Ecto neural progenitor cell (in vitro differentiated cells): ENCODE results near the gene SUGP2.
"Not testable (repeated sequence)": the region's sequence is repeated elsewhere in the genome, so short reads cannot be mapped to it uniquely, and the experiment has no call there.

Experiments used
- DNase-seq: peaks from one replicate; pipeline ENCODE4 v3.0.0-alpha.2; 2018; ENCODE audit warnings: low spot score

Gene SUGP2

DNA sequence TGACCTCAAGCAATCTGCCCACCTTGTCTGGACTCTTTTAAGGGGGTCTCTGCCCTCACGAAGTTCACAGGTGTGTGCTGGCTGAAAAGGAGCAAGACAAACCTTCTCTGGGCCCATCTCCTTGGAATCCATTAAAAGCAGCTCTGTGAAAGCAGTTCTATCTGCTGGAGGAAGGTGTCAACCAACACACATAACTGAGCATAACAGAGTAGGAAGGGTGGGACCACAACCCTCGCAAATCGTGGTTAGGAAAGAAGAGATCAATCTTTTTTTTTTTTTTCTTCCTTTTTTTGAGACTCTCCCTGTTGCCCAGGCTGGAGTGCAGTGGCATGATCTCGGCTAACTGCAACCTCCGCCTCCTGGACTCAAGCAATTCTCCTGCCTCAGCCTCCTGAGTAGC is 1.4 kb downstream of the SUGP2 start:
- no peak for DNase-seq

DNA sequence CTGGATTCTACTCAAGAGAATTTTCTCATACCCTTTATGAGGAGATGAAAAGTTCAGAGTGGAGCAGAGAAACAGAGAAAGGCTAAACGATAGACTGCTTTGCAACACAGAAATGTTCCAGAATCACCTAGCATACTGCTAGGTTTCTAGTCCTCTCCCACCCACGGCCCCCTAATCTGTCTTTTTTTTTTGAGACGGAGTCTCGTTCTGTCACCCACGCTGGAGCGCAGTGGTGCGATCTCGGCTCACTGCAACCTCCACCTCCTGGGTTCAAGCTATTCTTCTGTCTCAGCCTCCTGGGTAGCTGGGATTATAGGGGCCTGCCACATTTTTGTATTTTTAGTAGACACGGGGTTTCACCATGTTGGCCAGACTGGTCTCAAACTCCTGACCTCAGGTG is 4.8 kb downstream of the SUGP2 start:
- no peak for DNase-seq

DNA sequence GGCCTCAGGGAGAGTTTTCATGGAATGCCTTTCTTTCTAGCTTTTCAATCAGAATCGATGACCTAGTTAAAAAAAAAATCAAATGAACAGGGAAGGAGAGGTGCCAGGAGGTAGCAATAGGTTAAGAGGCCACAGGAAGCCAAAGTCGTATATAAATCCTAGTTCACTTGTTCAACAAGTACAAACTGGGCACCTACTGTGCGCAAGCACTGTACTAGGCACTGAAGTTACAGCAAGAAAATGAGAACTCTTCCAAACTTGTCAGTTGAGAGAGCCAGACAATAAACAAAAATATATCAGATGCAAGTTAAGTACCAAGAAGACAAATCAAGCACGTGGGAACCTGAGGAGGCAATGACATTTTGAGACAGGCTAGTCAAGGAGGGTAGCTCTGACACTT is 6.1 kb downstream of the SUGP2 start:
- DNase-seq = no peak

DNA sequence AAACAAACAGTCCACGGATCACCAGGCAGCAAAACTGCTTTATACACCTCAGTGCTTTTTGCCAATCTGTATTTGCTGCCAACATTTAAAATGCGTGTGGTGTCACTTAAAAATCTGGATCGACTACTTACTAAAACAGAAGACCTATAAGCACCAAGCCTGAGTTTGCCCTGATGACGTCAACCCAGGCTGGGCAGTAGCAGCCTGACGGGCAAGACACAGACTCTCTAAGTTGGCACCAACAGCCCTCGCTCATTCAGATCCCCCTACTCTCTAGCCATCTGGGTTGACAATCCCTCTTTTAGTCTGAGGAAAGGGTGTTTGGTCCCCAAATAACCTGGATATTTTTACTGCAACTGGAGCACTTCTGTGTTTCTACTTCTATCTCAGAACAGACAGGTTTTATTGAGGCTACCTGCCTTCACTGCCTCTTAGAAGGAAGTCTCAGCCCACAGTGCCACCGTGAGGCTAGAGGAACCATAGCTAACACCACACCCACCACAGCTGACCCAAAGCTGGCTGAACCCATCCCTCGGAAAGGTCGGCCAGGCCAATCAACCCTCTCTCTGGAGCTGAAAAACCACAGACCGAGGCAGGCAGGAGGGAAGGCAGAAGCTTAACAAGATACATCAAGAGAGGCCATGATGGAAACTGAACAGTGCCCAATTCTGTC is 6.9 kb downstream of the SUGP2 start:
- no peak for DNase-seq

DNA sequence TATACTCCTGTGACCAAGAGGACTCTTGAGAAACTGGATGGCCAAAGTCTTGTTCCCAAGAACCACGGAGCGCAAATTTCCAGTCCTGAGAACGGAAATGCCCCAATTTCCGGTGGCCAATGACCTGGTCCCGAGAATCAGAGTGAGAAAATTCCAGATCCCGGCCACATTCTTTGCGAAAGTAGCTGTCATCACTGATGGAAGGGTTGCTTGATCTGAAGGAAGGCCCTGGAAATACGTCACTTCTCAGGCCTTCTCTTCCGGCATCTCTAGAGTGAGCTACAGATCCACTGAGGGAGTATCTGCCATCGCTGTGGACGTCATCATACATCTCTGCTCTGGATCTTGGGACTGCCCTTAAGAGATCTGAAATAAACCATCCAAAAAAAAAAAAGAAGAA is 7.5 kb downstream of the SUGP2 start:
- no peak for DNase-seq

DNA sequence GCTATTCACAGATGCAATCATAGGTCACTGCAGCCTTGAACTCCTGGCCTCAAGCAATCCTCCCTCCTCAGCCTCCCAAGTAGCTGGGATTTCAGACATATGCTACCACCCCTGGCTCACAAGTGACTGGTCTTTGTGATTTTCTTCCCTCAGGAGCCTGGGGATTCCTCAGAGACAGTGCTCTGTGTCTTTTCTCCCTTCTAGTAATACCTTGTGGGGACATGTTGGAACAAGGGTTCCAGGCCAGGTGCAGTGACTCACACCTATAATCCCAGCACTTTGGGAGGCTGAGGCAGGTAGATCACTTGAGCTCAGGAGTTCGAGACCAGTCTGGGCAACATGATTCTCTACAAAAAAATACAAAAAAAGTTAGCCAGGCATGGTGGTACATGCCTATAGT is 9.9 kb downstream of the SUGP2 start:
- not testable (repeated sequence) for DNase-seq

DNA sequence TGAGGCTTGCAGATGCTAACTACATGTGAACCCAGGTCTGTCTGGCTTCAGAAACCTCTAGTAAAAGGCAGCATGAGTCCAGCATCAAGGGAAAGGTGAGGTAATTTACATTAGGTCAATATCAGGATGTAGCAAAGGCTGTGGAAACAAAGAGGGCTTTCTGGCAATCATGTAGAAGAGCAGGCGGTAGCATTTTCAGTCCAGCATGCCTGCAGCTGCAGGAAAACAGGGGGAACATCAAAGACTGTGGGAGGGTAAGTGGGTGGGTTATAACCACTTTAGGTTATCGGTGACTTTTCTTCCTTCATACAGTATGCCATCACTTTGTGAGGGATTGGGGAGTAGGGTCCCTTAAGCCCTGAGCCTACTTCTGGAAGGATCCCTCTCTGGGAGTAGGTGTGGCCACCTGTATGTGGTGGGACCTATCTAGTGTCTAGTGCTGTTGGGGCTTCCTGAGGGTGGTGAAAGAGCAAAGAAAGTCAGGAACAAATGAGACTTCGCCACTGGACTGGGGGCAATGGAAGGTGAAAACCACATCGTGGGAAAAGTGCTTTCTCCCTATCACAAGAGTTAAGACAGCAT is 10.8 kb downstream of the SUGP2 start:
- no peak for DNase-seq

DNA sequence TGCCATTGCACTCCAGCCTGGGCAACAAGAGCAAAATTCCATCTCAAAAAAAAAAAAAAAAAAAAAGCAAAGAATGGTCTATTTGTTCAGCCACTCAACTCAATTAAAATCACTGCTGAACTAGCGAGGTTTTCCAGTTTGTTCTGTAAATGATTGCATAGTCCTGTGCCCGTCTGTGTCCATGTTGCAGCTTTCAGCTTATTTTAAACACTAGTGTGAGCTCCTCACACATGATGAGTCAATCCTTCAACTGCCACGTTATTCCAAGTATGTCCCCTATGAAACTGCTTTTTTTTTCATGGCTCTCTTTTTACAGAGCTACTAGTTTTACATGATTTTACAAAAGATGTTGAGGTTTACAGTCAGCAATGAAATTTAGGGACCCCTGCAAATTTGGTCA is 12.2 kb downstream of the SUGP2 start:
- DNase-seq = no peak

DNA sequence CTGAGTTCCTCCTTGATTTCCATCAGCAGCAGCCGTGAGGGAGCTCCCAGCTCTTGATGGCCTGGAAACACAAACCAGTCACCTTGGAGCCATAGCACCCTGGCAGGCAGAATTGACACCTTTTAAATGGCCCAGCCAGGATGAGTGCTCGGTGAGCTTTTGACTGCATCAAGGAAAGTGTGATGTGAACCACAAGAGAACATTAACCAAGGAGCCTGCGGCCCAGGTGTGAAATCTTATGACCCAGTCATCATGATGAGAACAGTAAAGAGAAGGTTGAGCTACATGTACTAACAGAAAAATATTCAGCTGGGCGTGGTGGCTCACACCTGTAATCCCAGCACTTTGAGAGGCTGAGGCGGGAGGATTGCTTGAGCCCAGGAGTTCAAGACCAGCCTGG is 22.8 kb downstream of the SUGP2 start:
- DNase-seq = no peak

DNA sequence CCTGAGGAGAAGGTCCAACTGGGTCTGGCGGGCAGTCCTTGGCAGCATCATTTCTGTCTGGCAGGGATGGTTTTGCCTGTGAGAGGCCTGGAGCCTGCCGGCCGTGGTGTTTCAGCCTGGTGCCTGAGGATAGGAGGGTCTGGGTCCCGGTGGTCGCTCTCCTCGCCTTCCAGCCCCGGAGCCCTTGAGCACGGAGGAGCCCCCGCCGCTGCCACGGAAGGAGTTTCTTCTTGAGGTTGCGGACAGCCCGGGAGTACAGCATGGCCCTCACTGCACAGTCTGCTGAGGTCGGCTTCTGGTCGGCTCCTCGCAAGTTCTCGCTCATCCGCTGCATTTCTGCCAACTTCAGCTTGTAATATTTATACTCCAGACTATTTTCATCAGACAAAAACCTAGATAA is 23.4 kb downstream of the SUGP2 start:
- DNase-seq = no peak

DNA sequence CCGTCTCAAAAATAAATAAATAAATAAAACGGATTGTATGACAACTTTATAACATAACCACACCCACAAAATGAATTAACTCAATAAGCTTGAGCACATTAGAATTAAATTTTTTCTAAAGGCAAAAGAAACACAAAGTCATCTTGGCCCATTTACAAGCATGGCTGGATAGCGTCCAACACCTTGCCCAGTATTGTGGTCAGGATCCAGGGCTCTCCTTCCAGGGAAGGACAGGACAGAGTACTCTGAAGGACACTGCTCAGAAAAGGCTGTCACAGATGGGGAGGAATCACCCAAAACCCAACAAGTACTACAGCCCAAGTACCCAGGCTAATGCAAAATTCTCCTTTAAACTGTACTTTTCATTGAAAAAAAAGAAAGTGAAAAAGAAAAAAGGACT is 27.1 kb downstream of the SUGP2 start:
- no peak for DNase-seq

DNA sequence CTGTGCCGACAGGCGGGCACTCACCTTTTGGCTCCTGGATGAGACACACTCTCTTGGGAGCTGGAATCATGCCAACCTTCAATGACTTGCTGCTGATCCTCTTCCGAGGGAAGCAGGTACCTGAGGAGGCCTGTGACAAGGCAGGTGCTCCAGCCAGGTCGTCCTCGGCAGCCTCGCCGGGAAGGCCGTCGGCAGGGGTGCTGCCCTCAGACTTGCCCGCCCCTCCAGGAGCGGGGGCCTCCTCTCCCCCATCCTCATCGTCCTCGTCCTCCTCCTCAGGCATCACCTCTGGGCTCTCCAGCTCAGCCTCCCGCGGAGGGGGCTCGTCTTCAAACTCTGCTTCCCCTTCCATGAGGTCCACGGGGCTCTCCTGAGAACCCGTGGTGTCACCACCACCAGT is 29.2 kb downstream of the SUGP2 start:
- DNase-seq = no peak

DNA sequence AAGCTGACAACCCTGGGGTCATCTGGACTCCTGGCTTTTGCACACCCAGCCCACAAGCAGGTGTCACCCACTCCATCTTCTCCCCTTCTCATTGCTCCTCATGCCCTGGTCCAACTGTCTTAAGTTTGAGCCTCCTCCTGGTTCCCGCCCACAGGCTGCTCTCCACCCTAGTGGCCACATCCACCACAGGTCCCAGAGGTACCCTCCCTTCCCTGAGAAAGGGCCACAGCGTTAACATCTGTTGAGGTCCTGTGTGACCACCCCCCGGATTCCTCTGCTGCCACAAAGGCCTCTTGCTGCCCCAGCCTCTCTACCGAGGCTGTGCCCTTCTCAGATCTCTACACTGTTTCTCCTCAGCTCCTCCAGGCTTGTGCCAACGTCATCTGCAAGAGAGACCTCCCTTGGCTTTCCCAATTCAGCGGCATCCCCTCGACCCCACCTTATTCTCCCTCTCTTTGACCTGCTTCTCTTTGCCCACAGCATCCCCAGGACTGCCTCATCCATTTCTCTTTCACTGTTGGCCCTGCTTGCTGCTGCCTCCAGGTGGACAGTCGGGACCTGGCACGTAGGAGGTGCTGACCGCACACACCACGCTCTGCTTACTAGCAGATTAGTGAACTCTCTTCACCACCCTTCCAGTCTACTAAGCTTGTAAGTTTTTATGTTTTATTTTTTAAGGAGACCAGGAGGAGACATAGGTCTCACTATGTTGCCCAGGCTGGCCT is 33.3 kb downstream of the SUGP2 start:
- DNase-seq = no peak

DNA sequence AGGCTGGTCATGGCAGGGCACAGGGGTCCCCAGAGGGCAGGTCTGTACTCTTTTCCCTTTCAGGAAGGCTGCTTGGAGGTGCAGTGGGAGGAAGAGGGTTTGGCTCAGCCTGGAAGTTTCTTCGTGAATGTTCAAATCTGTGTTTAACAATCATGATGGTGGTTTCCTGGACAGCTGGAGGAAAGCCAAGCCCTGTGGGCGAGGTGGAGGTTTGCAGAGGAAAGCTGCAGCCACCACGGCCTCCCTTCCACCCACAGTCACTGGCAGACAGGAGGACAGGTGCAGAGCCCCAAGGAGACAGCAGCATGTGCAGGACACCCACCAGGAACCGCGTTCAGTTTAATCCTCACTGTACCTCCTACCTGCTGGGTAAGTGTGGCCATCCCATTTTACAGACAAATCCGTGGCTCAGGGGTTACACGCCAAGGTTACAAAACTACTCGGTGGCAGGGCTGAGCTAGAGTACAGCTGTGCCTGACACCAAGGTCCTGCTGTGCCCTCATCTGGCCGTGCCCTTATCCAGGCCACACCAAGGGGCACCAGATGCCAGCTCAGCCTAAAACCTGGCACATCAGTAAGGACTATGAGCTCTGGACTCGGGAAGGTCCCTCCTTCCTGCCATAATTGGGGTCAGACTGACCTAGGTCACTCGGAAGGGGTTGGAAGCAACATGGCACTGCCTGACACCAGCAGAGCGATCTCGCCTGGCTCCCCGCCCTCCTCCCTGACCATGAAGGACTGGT is 34.1 kb downstream of the SUGP2 start:
- no peak for DNase-seq

DNA sequence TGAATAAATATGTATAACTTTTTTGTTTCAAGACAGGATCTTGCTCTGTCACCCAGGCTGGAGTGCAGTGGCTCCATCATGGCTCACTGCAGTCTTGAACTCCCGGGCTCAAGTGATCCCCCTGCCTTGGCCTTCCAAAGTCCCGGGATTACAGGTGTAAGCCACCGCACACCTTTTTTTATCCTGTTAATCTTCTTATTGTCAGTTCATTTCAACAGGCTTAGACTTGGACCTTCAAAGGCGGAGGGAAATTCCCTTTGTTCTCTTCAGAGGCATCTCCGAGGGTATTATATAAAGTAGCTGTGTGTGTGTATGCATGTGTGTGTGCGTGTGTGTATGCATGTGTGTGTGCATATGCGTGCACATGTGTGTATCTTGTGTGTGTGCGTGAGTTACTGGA is 35.0 kb downstream of the SUGP2 start:
- no peak for DNase-seq

DNA sequence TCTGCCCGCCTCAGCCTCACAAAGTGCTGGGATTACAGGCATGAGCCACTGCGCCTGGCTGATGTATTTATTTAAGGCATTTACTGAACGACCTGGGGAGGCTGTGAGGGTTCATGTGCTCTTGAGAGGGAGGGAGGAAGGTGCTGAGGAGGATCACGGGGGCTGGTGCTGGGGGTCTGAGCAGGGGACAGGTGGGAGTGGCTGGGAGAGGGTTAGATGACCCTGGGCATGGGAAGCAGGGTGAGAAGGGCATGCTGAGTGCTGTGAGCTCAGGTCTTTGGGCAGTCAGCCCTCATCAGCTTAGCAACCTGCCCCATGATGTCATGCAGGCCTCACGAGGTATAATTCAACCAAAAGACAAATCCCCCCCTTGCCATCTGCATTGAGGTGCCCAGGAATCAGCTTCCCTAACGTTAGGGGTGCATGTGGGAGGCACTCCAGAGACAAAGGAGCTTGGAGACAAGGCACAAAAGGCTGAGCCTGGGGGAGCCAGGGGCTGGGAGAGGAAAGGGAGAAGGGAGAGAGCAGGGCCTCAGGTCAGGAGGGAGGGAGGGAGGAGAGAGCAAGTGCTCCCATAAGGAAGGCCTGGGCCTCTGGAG is 36.4 kb downstream of the SUGP2 start:
- DNase-seq = peak; percentile 37

DNA sequence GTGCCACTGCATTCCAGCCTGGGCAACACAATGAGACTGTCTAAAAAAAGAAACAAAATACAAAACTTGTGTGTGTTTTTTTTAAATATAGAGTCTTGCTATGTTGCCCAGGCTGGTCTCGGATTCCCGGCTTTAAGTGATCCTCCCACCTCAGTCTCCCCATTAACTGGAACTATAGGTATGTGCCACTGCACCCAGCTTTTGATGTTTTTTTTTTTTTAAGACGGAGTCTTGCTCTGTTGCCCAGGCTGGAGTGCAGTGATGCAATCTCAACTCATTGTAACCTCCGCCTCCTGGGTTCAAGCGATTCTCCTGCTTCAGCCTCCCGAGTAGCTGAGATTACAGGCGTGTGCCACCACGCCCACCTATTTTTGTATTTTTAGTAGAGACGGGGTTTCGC is 37.0 kb downstream of the SUGP2 start:
- no peak for DNase-seq

DNA sequence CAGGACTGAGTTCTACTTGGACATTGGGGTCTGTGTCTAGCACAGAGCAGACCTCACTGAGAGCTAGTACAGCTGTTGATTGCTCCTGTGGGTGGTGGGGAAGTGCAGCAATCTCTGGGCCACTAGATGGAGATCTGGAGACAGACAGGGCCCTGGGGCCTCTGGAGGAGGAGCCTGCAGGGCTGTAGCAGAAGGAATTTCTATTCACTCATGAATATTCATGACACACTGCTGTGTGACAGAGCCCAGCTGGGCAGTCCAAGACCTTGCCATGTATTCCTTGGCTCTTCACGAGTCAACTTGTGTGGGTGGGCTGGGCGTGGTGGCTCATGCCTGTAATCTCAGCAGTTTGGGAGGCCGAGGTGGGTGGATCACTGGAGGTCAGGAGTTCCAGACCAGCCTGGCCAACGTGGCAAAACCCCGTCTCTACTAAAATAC is 37.5 kb downstream of the SUGP2 start:
- peak; percentile 80 for DNase-seq

DNA sequence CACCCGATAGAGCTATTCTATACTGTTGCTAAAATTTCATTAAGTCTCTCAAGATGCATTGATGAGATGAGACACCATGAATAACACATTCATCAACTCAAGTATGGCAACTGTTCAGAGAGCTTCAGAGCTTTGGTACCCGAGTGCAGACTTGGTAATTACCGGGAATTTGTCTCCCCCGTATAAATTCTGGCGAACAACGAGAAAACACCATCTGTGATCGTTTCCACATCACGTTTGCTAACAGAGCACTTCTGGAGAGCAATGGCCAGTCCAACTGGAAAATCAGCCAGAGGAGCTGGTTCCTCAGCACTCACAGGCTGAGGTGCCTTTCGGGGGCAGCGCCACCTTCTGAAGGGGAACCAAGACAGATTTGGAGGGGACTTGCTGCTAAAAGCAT is 40.2 kb downstream of the SUGP2 start:
- no peak for DNase-seq

DNA sequence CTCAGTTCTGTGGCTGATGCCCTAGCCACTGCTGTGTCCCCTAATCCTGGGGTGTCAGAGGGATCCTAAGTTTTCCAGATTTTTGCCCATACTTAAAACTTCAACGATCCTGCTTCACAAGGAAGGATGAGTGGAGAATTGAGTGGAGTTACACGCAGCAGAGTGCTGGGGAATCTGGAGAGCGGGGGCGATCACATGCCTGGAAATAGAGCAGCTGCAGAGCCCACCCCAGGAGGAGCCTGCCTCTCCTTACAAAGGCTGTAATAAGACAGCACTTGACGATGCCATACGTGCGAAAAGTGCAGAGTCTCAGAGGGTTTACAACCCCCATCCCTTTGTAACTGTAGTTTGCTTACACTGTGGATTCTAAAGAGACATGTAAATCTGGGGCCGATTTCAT is 40.6 kb downstream of the SUGP2 start:
- no peak for DNase-seq

DNA sequence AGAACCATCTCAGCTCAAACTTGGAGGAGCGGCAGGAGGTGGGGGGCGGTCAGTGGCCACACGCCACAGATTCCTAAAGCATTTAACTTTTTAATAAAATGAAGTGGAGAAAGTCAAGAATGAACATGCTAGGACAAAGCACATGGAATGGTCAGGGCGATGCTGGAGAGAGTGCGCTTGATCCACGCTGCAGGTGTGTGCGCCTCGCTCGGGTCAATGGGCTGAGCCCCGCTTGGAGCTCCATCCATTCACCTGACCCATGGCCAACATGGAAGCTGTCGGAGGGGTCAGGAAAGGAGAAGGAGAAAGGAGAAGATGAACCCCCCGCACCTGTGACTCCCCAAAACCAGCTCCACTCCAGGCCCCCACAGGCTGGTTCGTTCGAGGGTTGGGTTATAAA is 41.8 kb downstream of the SUGP2 start:
- no peak for DNase-seq

DNA sequence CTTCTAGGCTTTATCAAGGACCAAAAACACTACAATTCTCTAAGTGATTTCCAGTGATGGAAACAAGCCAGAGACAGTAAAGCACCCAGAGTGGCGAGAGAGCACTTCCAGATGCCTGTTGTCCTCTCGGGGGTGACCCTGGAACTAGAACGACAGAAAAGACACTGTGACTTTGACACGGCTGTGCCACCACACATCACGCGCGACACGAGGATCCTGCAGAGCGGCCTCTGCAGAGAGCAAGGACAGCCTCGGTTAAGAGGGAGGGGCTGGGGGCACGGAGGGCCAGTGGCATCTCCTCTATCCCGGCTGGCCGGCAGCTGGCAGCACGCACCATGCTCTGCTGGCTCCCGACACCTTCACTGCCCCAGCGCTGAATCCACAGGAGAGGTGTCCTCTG is 42.3 kb downstream of the SUGP2 start:
- peak; percentile 30 for DNase-seq
